Sigmoid colon (tissue), 7 donors: Measurements from ENCODE around the gene UGT2B17. TPM values are rescaled to one million over a fixed set of nuclear protein-coding genes. Genes with fewer than 3 reads are reported as not detected.

Experiments used
- DNase-seq: peaks from one replicate; pipeline ENCODE4 v3.0.0-alpha.2; 2019
- H3K27ac ChIP-seq, 4 donors: fragments of 200-600 bp; sonication (generic); one replicate each; pipeline ENCODE4 v1.5.1; 2016 to 2019; ENCODE audit warnings: mild to moderate bottlenecking in 1 of 4
- H3K27me3 ChIP-seq, 3 donors: fragments of 200-600 bp; sonication (generic); one replicate each; pipeline ENCODE4 v1.5.1; 2019; ENCODE audit warnings: mild to moderate bottlenecking in 1 of 3
- H3K36me3 ChIP-seq, 4 donors: fragments of 200-600 bp; sonication (generic); one replicate each; pipeline ENCODE4 v1.5.1; 2016 to 2019
- H3K4me1 ChIP-seq, 4 donors: fragments of 200-600 bp; sonication (generic); one replicate each; pipeline ENCODE4 v1.5.1; 2017 to 2019
- H3K4me3 ChIP-seq, 4 donors: fragments of 200-600 bp; sonication (generic); one replicate each; pipeline ENCODE4 v1.5.1; 2017 to 2019; ENCODE audit warnings: mild to moderate bottlenecking in 2 of 4, moderate library complexity in 1 of 4
- H3K9me3 ChIP-seq, 4 donors: fragments of 200-600 bp in 3 of 4; sonication (generic) in 3 of 4; one replicate each; pipeline versions ENCODE4 v1.5.1 to v1.6.1; 2013 to 2019
- POLR2A ChIP-seq, 2 donors: fragments of 450-650 bp; IDR thresholded peaks; one replicate each; pipeline ENCODE4 v1.6.1; 2016; ENCODE audit warnings: antibody characterized with exemption in 2 of 2, mild to moderate bottlenecking in 2 of 2, moderate library complexity in 2 of 2
- WGBS, 2 donors: extraction: QIAGEN DNeasy Blood & Tissue Kit; methylation state at CpG; one replicate each; pipeline ENCODE4 v1.1.7; 2013; 5-methylcytosine and 5-hydroxymethylcytosine counted together
- intact Hi-C: fragments of 100-400 bp; cut with DNase I; formaldehyde crosslinking; loops from one replicate; pipeline ENCODE4 v1.15.1; 2023
- polyA plus RNA-seq, 3 donors: library from polyadenylated mRNA; stranded (reverse); fragments of 200-250 nt; gene quantifications; one replicate each; pipeline ENCODE4 v1.2.3, GENCODE V29; 2013
- total RNA-seq, 4 donors: library from RNA; depleted of rRNA; stranded (reverse); fragments of >200 nt; gene quantifications; one replicate each; pipeline ENCODE4 v1.1.0, GENCODE V29; 2016
- donor health status: healthy with polysubstance abuse.
- donor health status: Bipolar disorder and iron deficiency.
- donor health status: healthy.

The UGT2B17 gene
- total and polyA plus RNA-seq, 7 donors = 1.1 to 376 (median 83.5) TPM; not detected in 4

DNA sequence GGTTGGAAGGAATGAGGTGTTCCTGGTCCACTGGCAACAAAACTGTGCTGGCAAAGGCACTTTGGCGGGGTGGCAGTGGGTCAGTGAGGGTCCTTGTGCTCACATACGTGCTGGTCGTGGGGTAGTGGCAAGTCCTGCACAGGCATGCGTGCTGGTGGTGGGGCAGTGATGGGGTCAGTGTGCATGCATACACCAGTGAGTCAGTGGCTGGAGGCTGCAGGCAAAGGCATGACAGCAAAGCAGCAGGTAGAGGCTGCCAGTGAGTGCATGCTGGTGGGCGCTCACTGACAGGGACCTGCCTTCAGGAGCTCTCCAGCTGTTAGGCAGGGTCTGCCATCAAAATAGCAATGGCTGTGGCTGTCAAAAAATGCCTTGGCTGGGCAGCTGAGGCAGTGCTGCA lies 86.8 kb downstream of the UGT2B17 start:
- Histone ChIP-seq H3K36me3 (no peaks in the 10 kb centered on the region), H3K27me3 (no peaks in the 10 kb centered on the region), H3K4me1 (no peaks in the 10 kb centered on the region), H3K27ac (no peak overlapping the region), H3K4me3 (no peak overlapping the region), H3K9me3 (no peaks in the 10 kb centered on the region)
- no peak for TF ChIP-seq POLR2A (IDR thresholded peaks at IDR 0.05)
- DNase-seq = no peak
- 68 to 76% methylated on average over 5 of the region's 5 CpGs for WGBS, 2 donors
- intact Hi-C loops = no loop called here

Other genes with a start within 250 kb of the UGT2B17 start
- gene YTHDC1, start 226.2 kb downstream of the UGT2B17 start, total RNA-seq = 10 to 100 TPM; 49.4 to 66.4 (median 58.7) TPM
- 10 to 100 TPM; 30.0 to 44.2 (median 36.1) TPM for gene YTHDC1, start 226.2 kb downstream of the UGT2B17 start, polyA plus RNA-seq
- gene TMPRSS11E, start 128.9 kb downstream of the UGT2B17 start, total RNA-seq = not detected
- gene TMPRSS11E, start 128.9 kb downstream of the UGT2B17 start, polyA plus RNA-seq = under 1 TPM in 1 of 3 donors, not detected in 2; 0.09 TPM
- under 1 TPM in 1 of 4 donors, not detected in 3; 0.36 TPM for gene UGT2B15, start 94.3 kb upstream of the UGT2B17 start, total RNA-seq
- 10 to 100 TPM in 1 of 3 donors, 1 to 10 TPM in 1, not detected in 1; 6.0 to 24.5 TPM for gene UGT2B15, start 94.3 kb upstream of the UGT2B17 start, polyA plus RNA-seq
- not detected for gene UGT2B10, start 239.7 kb upstream of the UGT2B17 start, total RNA-seq
- under 1 TPM; 0.07 to 0.60 (median 0.46) TPM for gene UGT2B10, start 239.7 kb upstream of the UGT2B17 start, polyA plus RNA-seq